ENCODE data around the gene SLC12A1. TPM values are rescaled to one million over a fixed set of nuclear protein-coding genes. Genes with fewer than 3 reads are reported as not detected.
A peak's percentile ranks its signal among the peaks of the same experiment; 100 is the strongest.

The SLC12A1 gene
- total RNA-seq, result not detected

DNA sequence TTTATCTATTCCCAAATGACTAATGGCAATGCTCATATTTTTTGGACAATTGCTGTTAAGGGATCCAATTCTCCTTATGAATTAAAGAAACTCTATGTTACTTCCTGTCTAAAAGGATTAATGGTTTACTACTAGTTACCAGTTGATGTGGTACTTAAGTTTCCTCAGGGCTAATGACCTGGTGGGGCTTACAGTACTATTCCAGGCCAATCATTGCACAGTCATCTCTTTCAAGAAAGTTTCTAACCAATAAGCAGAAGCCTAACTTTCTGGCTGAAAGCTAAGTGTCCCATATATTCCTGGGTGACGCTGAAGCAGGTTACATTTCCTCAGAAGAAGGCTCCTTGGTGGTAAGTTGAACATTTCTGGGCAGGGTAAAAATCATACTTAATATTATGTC is at the start of gene SLC12A1:
TSS of gene SLC12A1 (plus strand) at position 322 of the 400 bp plus-strand sequence. CDS start 1,418 bp downstream, outside the sequence.
- DNase-seq, result no peak

DNA sequence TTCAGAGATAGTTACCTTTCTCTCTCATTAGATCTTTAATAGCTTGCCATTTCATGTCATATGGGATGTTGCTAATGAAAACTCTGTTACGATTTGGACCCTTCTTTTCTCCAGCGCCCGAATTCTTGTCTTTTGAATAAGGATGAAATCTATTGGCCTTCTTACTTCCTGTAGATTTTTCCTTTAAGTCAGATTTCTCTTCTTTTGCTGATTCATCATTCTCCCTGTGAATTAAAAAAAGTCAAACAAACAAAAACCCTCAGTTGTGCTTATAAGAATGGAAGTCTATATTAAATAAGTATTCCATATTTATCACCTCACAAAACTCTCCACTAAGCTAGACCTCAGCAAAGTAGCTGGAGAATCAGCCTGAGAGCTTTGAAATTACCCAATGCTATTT is 37.5 kb upstream of the SLC12A1 start:
- DNase-seq, result no peak

DNA sequence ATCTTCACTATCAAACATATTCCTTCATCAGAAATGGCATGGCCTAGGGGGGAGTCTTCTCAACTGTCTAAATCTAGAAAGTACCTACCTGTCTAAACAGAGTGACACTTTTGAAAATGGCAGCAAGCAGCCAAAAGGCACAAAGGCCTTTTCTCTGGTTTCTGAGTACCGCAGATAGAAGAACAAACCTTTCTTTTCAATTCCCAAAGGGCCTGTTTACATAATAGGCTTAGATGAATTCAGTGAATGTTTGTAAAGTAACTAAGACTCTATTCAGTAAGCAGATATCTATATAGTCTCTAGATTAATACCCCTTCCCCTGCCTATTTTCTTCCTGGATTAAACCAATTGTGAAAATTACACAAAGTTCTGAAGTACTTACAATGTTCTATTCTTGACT is 35.1 kb upstream of the SLC12A1 start:
- no peak for DNase-seq

DNA sequence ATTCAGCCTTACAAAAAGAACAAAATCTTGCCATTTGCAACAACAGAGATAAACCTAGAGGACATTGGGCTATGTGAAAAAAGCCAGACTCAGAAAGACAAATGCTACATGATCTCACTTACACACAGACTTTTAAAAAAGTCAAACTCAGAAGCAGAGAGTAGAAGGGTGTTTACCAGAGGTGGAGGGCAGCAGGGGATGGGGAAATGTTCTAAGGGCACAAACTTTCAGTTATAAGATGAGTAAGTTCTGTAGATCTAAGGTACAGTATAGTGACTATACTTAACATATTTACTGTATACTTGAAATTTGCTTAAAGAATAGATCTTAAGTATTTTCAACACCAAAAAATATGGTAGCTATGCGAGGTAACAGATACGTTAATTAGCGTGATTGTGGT is 31.0 kb upstream of the SLC12A1 start:
- no peak for DNase-seq

DNA sequence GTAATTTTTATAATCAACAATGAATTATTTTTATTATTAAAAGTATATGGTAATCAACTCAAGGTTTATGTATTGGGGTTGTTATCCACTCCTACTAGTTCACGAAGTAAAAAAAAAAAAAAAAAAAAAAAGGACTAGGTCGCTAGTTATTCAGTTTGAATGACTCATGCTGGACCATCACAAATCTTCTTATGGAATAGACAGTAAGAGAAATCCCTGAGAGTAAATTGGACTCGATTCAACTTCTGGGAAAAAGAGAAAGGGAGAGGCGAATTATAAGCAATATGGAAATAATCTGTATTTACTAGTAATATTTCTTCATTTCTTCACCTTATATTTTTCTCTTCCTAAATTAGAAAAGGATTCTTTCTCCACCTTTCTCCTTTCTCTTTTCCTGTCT is 30.0 kb upstream of the SLC12A1 start:
- DNase-seq, result no peak

DNA sequence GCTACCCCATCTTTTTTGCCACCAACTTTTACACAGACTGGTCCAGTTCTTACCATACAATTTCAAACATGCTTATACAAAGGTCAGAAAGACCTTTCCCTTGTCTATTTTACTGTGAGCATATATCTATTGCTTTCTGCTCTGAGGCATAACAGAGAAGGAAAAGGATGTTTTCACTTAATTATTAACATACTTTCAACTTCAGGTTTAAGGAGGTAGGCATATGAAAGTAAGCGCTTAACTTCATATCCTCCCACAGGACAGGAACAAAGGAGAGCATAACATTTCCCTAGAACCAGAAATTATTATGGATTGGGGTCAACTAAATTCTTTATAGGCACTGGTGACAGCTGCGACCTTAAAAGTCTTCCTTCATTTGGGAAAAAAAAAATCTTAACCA is 29.1 kb upstream of the SLC12A1 start:
- no peak for DNase-seq

DNA sequence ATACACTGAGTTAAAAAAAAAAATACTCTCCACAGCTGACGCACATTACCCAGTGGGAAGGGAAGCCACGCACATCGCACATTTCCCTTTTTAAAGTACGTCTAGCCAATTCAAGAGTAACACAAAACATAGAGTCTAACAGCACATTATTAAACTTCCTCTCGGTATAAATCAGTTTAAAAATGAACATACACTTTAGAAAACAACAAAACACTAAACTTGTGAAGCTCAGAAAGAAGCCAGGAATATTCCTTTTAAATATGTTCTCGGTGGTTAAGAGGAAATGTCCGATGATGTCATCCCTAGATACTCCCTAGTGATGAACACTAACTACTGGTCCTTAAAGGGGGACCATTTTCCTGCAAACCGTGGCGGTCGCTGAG is 28.7 kb upstream of the SLC12A1 start:
- DNase-seq, result peak; percentile 55

DNA sequence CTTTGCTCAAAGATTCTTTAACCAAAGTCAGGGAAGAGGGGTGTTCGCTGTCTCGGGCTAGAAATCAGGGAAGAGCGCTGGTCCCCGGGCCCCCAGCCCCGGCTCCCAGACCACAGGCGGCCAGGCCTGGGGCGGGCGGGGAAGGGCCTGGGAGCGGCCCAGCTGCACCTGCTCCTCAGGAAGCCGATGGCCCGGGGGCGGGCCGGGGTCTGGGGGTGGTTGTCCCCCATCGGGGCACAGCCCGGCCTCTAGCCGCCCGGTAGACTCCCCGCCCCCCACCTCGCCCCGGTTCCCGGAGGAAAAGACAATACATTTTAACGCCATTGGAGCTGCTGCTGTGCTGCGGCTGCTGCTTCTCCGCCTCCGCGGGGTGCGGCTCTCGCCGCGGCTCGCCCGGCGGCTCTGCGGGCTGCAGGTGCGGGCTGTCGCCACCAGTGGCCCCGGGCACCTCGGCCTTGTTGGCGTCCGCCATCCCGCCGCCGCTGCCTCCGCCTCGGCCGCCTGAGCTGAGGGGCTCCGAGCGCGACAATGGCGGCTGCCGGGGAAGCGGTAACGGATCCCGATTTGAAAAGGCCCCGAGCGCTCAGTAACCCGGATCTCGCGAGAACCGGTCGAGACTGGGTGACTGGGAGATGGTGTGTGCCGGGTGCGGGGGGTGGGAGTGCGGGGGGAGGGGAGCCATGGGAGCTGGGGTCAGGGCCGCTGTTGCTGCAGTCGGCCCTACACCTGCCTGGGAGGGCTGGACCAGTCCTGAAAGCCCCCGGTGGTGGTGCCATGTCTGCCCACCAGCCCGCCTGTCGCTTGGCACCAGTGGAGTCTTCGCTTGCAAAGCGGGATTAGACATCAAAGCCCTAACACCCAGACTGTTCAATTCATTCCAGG is 28.1 kb upstream of the SLC12A1 start, which contains the start of gene MYEF2:
TSS of gene MYEF2 (minus strand) at position 530 of the 882 bp plus-strand sequence. CDS start at position 472, 58 bp downstream.
- no peak for DNase-seq

DNA sequence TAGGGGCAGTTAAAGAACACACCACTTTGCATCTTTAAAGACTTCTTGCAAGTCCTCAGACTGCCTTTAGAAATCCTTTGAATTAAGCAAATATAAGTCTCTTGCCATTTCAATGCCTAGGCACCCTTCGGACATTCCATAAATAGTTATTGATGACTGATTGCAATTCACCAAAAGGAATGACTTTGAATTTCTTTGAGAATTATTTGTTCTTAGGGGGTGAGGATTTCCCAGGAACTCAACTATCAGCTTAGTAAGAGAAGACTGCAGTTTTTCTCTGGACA is 27.5 kb upstream of the SLC12A1 start:
- no peak for DNase-seq

DNA sequence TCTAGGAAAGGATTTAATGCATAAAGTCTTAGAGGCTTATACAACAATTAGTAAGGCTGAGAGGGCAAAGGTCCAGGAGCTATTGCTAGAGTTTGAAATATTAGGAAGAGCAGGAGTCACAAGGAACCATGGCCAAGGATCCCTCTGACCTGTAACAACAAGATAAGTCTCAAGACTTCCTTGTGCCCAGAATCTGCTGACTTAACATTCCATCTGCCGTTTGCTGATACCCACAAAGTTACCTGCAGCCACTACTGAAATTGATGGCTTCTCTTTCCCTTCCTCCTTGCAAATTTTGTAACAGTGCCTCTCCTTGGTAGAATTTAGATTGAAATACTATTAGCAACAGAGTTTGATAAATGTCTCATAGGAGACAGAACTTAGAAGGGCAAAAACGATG is 23.4 kb upstream of the SLC12A1 start:
- DNase-seq, result no peak

DNA sequence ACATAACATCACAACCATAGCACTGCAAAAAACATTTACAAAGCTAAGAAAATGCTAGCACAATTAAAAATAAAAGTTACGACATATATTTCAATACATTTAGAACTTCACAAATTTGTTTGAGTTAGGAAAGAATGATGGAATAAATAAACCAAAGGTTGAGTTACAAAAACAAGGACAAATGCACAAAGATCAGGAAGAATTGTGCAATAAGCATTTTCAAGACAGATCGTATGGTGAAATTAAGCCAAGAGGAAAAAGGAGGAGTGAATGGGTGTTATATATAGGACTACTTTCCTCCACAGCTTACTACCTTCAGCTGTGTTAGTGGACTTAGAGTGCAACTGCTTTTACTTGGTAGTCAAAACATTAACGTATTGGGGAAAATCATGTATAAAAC is 20.6 kb upstream of the SLC12A1 start:
- no peak for DNase-seq

DNA sequence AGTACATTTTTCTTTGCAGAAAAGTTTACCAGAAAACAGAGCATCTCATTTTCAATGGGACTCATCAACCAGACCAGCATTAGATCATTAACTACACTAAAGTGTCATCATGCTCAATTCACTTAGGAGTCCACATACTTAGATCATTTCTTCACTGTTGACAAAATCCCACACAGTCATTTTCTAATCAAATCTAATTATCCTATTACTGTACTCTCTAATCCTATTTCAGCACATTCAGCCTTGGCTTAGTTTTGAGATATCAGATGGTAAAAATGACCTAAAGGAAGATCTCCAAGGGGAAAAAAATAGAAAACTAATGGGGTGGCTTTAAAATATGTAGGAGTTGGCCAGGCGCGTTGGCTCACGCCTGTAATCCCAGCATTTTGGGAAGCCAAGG is 19.8 kb upstream of the SLC12A1 start:
- DNase-seq, result no peak

DNA sequence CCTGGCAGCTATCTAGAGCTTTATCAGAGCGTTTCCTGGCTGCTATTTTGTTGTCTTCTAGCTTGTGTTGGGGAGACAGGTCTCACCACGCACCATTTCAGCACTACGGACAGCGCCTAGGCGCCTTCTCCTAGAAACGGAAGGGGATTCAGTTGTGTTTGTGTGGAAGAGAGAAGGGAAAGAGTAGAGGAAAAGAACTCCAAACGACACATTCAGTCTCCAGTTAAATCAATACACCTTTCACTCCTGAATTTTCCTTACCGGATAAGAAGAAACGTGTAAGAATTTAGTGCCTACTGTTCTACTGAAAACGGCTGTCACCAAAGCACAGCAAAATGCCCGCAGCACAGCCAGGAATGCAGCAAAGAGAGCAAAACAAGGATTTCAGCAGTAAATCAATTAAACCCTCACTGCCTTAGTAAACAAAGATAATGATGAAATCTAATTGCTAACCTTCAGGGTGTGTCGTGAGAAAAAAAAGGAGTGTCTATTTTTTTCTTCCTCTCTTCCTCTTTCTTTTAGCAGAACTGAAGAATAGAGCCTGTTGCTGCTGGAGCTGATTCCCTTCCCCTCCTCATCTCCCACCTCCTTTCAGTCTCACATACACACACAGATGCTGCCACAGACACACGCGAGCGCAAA is 15.0 kb upstream of the SLC12A1 start:
- DNase-seq, result peak; percentile 24

DNA sequence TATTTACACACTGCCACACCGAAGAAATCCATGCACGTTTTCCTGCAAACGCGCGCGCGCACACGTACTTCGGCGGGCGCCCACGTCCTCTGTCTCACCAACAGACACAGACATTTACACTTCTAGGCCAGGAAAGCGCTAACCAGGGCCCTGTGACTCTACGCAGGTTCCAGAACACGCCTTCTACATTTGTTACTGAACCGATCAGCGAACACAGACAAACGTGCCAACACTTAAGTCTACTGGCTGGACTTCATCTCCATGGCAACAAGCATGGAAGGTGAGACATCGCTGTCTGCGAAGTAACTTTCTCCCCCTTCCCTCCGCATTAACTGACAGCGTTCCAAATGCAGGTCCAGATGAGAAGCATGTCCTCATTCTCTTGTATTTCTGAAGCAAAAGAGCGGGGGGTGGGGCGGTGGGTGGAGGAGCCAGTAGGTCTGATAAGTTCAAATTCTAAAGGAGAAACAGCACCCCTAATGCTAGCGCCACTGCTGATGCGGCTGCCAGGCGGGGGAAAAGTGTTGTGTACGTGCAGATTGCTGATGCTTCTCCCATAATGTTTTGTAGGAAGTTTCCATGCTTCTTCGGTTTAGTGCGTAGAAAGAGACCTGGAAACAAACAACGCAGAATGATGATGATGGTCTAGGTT is 14.4 kb upstream of the SLC12A1 start, which contains the start of gene CTXN2:
TSS of gene CTXN2 (plus strand) at position 92 of the 652 bp plus-strand sequence. CDS start 9,636 bp downstream, outside the sequence.
- no peak for DNase-seq

DNA sequence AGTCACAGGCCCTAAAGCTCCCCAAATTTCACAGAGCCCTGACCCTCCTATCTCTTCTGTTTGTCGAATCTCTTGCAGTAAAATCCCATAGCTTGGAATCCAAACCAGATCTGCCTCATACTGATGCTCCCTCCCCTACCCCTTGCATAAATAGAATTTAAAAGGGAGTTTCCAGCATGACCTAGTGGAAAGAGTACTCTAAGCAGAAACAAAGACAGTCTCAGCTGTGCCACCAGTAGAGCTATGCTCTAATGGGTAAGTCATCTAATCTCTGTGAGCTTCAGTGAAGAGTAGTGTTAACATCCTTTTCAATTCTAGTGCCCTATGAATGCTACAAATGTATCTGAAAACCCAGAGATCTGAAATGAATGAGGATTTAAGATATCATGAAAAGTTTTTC is 4.0 kb upstream of the SLC12A1 start:
- DNase-seq, result no peak

DNA sequence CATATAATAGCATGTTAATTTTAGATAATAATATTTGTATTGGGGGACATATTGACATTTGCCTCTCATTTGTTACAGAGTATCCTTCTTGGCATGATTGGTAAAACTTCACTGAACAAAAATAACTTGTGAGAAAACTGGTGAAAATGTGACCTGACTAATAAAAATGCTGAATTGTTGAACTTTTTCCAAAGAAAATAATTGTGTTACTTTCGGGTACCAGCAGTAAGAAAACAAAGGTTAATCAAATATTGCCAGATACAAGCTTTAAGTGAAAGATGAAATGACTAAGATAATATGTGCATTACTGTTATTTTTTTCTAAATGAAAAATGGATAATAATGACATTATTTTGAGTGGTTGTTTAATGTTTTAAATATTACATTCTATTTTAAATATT is 15.2 kb downstream of the SLC12A1 start:
- no peak for DNase-seq

DNA sequence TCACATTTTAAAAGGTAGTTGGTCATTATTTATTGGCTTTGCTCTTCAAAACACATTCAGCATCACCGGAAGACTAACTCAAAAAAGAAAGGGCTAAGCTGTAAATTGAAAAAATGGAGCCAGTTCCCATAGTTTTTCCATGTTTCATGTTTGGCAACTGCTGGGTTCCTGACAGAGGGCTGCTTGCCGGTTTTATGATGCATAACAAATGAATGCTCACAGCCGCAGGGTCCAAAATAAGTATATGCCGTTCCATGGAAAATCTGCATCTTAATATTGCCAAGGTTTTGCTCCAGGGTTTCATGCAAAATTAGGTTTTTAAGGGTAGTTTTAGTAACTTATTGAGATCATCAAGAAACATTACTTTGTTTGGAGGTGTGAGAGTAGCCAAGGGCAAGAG is 15.8 kb downstream of the SLC12A1 start:
- DNase-seq, result no peak

DNA sequence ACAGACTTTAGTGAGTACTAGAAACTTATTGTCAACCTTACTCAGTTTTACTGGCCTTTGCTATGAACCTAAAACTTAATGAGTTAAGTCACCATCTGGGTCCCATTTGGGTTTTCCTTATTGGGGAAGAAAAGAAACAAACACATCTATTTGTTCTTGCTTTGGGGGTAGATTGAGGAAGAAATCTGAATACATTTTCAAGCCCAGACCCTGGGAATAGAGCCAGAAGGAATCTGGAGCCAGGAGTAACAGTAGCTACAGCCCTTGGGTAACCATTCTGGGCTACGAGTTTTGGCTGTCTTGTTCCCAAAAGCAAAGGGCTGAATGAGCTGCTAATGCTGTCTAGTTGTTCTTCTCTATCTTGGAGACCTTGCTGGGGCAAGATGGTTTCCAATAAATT is 16.5 kb downstream of the SLC12A1 start:
- DNase-seq, result no peak

DNA sequence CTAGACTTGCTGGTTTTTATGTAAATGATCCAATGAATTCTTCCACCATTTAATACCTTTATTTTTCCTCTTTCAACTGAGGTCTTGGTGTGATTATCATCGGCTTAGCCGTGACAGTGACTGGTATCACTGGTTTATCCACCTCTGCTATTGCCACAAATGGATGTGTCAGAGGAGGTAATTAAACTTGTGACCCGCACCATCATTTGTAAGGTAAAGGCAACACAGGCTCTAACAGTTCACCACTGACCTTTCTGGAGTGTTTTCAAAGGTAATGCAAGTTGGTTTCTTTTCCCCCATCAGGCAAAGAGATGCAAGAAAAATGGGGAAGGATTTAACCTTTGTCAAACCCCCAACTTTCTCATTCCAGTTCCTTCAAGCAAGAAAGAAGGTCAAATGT is 19.7 kb downstream of the SLC12A1 start:
- DNase-seq, result no peak

DNA sequence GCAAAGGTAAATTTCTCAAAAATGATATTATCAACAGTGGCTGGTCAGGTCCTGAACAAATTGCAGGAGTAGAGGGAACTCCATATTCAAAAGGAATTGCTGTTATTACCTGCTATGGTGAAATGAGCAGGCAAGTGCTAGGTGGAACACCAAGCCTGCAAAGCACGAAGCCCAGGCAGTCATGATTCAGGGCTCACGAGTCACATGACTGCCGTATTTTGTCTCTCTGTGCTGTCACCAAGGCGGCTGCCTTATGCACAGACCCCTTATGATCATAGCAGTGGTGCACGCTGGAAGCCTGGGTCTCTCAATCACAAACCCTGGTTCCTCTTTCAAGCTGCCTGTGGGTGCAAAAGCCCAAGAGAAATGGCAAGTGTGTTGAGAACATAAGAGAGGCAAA is 24.4 kb downstream of the SLC12A1 start:
- DNase-seq, result no peak

DNA sequence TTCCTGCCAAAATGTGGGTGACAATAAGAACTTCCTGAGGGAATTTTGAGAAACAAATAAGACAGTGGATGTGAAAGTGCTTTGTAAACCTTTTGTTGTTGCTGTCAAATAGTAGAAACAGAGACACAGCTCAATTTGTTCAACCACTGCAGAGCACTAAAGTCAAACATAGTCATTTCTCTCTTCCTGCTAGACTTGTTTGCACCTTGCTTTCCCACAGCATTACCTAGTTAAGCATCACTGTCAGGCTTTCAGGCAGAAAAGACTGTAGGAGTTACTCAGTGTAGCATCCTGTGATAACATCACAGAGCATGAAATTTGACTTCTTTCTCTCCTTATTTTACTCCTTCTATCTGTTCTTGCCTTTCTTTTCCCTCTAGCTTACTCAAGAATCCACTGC is 27.1 kb downstream of the SLC12A1 start:
- DNase-seq, result no peak

DNA sequence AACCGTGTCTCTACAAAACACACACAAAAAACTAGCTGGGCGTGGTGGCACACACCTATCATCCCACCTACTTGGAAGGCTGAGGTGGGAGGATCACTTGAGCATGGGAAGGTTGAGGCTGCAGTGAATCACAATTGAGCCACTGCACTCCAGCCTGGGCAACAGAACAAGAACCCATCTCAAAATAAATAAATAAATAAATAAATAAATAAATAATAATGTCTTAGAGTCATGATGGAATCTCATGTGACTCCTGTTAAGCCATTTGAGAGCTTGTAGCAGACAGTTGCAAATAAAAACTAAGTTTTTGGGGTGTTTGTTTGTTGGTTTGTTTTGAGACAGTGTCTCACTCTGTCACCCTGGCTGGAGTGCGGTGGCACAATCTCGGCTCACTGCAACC is 33.2 kb downstream of the SLC12A1 start:
- DNase-seq, result no peak

DNA sequence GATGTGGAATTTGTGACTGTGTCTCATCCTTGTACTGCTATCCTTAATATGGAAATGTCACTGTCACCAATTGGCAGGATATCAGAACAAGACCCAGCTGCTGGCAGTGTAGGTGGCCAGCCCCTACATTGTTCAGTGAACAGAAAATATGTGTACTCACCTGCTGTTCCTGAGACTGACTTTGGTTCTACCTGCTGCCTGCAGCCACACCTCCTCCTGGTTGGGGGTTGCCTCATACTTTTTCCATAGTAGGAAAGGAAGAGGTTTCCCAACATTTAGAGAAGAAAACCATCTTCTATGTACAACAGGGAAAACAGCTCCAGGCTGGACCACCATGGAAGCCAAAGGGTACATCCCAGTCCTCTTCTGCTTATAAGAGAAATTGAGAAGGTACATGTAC is 35.9 kb downstream of the SLC12A1 start:
- no peak for DNase-seq
